Mesothelial cell of epicardium (in vitro differentiated cells): ENCODE results near the gene ECHDC1. TPM values are rescaled to one million over a fixed set of nuclear protein-coding genes. Genes with fewer than 3 reads are reported as not detected.
"Not testable (repeated sequence)": the region's sequence is repeated elsewhere in the genome, so short reads cannot be mapped to it uniquely, and the experiment has no call there.

Source experiments
- DNase-seq, 2 experiments: peaks; one replicate each; pipeline ENCODE4 v3.0.0; 2021; ENCODE audit warnings: low spot score in 2 of 2; ENCODE audit not compliant: unreplicated experiment in 2 of 2
- H3K27ac Mint-ChIP-seq: 2 replicates; pipeline ENCODE4 v1.8.0; 2021; ENCODE audit warnings: mixed read lengths
- H3K27me3 Mint-ChIP-seq: 2 replicates; pipeline ENCODE4 v1.8.0; 2021; ENCODE audit warnings: low read depth, mixed read lengths
- H3K36me3 Mint-ChIP-seq: 2 replicates; pipeline ENCODE4 v1.8.0; 2021; ENCODE audit warnings: mixed read lengths
- H3K4me1 Mint-ChIP-seq: 2 replicates; pipeline ENCODE4 v1.8.0; 2021; ENCODE audit warnings: mixed read lengths
- H3K4me3 Mint-ChIP-seq: 2 replicates; pipeline ENCODE4 v1.8.0; 2021; ENCODE audit warnings: mild to moderate bottlenecking, moderate library complexity, mixed read lengths
- H3K9me3 Mint-ChIP-seq: 2 replicates; pipeline ENCODE4 v1.8.0; 2021; ENCODE audit warnings: mixed read lengths
- total RNA-seq: library from RNA; stranded (reverse); gene quantifications from 3 replicates; pipeline ENCODE4 v1.2.1, GENCODE V29; 2021
- TF ChIP-seq, protein P1 (sequence below): fragments of 200-600 bp; sonication (generic); IDR thresholded peaks from one replicate; pipeline ENCODE4 v1.5.0; 2021; ENCODE audit warnings: antibody characterized with exemption; ENCODE audit not compliant: unreplicated experiment

ECHDC1 gene
- 50.4 to 52.8 TPM (median 51.5 TPM) in 3 replicates for total RNA-seq

- DNase-seq: peak; percentile 40 to 69
- no peak within 1 kb of the TSS for H3K4me3 Mint-ChIP-seq
- peaks cover 11% of the 10 kb centered on the region for H3K36me3 Mint-ChIP-seq
- H3K9me3 Mint-ChIP-seq: peaks cover 6% of the 10 kb centered on the region
- no peaks in the 10 kb centered on the region for H3K27me3 Mint-ChIP-seq
- TF ChIP-seq, protein P1, sequence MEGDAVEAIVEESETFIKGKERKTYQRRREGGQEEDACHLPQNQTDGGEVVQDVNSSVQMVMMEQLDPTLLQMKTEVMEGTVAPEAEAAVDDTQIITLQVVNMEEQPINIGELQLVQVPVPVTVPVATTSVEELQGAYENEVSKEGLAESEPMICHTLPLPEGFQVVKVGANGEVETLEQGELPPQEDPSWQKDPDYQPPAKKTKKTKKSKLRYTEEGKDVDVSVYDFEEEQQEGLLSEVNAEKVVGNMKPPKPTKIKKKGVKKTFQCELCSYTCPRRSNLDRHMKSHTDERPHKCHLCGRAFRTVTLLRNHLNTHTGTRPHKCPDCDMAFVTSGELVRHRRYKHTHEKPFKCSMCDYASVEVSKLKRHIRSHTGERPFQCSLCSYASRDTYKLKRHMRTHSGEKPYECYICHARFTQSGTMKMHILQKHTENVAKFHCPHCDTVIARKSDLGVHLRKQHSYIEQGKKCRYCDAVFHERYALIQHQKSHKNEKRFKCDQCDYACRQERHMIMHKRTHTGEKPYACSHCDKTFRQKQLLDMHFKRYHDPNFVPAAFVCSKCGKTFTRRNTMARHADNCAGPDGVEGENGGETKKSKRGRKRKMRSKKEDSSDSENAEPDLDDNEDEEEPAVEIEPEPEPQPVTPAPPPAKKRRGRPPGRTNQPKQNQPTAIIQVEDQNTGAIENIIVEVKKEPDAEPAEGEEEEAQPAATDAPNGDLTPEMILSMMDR: no peak
- H3K27ac Mint-ChIP-seq: no peak within 1 kb of the TSS
- H3K4me1 Mint-ChIP-seq: peaks cover 8% of the 10 kb centered on the region
Observed at GRCh38 chr6:127342946-127343808, at the start of gene ECHDC1. TSS of gene ECHDC1 (minus strand) at chr6:127343609. CDS start at chr6:127331028, 12,581 bp downstream.

DNA sequence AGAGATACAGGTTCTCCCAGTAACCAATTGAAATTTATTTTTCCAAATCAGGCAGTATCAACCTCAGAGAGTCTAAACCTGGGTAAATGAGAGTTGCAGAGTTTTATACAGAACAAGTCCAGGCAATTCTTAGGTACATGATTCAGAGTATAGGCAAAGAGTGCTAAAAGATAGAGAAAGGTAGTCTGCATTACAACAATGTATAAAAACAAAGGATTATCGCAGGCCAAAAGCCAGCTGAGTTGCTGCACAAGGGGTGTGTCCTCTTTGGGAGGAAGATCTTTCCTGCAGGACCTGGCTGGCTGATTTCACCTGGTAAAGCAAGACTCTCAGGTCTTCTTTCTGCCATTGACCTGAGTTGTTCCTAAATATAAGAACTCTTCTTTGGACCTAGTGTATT lies 48.9 kb upstream of the ECHDC1 start:
- Mint-ChIP-seq H3K4me1 (peaks cover 45% of the 10 kb centered on the region), H3K9me3 (peaks cover 3% of the 10 kb centered on the region), H3K27ac (peak overlapping the region; percentile 89), H3K36me3 (peaks cover 3% of the 10 kb centered on the region), H3K4me3 (no peak overlapping the region), H3K27me3 (no peaks in the 10 kb centered on the region)
- DNase-seq: no peak
- TF ChIP-seq, protein P1: no peak

DNA sequence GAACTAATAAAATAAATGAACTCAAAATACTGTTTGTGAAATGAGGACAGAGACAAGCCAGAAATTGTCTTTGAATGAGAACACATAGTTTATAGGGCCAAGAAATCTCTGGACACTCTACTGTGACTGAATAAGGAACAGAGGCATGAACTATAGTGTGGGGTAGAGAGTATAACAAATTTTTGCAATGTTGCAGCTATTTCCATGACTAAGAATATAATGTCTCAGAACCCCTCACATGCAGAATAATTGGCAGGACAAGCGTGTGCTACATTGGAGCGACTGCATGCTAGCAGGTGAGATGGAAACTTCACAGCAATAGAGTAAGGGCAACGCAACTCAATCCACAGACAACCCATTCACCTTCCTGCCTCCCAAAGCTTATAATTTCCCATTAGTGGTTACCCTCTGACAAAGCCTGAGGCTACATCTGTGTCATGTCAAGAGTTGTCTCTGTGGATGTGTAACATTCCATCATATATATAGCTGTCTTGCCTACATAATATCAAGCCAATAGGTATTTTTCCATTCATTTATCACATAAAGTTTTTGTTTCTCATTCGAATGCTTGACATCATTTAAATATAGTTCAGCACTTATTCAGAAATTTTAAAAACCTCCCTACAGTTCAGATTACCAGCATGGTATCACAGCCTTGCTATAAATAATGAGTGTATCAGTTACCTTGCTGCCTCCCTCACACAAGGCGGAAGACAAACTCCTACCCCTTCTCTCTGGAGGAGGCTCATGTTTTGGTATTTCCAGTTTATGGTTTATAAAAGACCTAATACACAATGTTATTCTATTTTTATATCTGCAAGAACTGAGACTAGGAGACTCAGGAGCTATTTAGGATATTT lies 47.9 kb upstream of the ECHDC1 start:
- no peak for DNase-seq
- H3K27ac Mint-ChIP-seq: peak overlapping the region; percentile 89
- no peaks in the 10 kb centered on the region for H3K27me3 Mint-ChIP-seq
- H3K4me1 Mint-ChIP-seq: peaks cover 46% of the 10 kb centered on the region
- no peak overlapping the region for H3K4me3 Mint-ChIP-seq
- peaks cover 3% of the 10 kb centered on the region for H3K9me3 Mint-ChIP-seq
- peaks cover 3% of the 10 kb centered on the region for H3K36me3 Mint-ChIP-seq
- TF ChIP-seq, protein P1: no peak

DNA sequence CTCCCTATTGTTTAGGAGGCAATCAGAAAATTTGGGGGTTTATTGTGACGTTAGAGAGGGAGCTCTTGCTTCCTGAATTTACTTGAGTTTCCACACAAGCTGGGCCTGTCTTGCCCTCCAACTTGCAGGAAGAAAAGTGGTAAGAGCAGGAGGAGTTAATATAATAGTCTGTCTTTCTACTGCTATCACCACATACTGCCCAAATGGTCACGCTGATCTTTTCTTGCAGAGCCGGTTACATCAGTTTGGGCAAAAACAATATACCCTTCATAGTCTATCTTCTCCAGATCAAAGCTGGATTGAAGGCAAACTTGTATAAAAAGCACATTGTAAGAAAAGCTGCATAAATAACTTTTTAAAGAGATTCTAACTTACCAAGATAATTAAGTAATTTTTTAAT lies 46.3 kb upstream of the ECHDC1 start:
- H3K27ac Mint-ChIP-seq: peak overlapping the region; percentile 80
- TF ChIP-seq, protein P1: no peak
- H3K4me1 Mint-ChIP-seq: peaks cover 56% of the 10 kb centered on the region
- no peak for DNase-seq
- no peaks in the 10 kb centered on the region for H3K9me3 Mint-ChIP-seq
- no peaks in the 10 kb centered on the region for H3K27me3 Mint-ChIP-seq
- H3K4me3 Mint-ChIP-seq: no peak overlapping the region
- no peaks in the 10 kb centered on the region for H3K36me3 Mint-ChIP-seq

- Mint-ChIP-seq H3K9me3 (peaks cover 5% of the 10 kb centered on the region), H3K27me3 (no peaks in the 10 kb centered on the region), H3K4me3 (no peak overlapping the region), H3K36me3 (peaks cover 10% of the 10 kb centered on the region), H3K27ac (peak overlapping the region; percentile 38), H3K4me1 (peaks cover 40% of the 10 kb centered on the region)
- TF ChIP-seq, protein P1: no peak
- no peak for DNase-seq
Observed at GRCh38 chr6:127385668-127386430, 42.4 kb upstream of the ECHDC1 start.

DNA sequence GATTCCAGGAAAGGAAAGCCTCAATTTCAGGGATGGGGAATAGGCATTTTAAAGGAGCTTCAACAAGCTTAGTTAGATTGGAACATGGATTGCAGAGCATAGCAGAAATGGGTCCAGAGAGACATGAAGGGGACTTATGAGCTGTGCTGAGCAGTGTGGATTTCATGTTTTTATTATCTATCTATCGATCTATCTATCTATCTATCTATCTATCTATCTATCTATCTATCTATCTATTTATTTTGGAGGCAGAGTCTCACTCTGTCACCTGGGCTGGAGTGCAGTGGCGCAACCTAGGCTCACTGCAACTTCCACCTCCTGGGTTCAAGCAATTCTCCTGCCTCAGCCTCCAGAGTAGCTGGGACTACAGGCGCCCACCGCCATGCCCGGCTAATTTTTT lies 41.4 kb upstream of the ECHDC1 start:
- DNase-seq, H3K4me3 Mint-ChIP-seq, H3K27ac Mint-ChIP-seq, H3K9me3 Mint-ChIP-seq, H3K27me3 Mint-ChIP-seq: not testable (repeated sequence)
- Mint-ChIP-seq H3K4me1 (peaks cover 31% of the 10 kb centered on the region), H3K36me3 (peaks cover 15% of the 10 kb centered on the region)
